DMS53 treated with DMSO at 0.1 percent for 48 hours (cell line): Measurements from ENCODE around the gene F3.
A peak's percentile ranks its signal among the peaks of the same experiment; 100 is the strongest.
"Not testable (repeated sequence)": the region's sequence is repeated elsewhere in the genome, so short reads cannot be mapped to it uniquely, and the experiment has no call there.

ENCODE experiments used
- DNase-seq: peaks from one replicate; lab custom pipeline; 2025; ENCODE audit not compliant: unreplicated experiment; lab: John Stamatoyannopoulos, UW

The F3 gene

DNA sequence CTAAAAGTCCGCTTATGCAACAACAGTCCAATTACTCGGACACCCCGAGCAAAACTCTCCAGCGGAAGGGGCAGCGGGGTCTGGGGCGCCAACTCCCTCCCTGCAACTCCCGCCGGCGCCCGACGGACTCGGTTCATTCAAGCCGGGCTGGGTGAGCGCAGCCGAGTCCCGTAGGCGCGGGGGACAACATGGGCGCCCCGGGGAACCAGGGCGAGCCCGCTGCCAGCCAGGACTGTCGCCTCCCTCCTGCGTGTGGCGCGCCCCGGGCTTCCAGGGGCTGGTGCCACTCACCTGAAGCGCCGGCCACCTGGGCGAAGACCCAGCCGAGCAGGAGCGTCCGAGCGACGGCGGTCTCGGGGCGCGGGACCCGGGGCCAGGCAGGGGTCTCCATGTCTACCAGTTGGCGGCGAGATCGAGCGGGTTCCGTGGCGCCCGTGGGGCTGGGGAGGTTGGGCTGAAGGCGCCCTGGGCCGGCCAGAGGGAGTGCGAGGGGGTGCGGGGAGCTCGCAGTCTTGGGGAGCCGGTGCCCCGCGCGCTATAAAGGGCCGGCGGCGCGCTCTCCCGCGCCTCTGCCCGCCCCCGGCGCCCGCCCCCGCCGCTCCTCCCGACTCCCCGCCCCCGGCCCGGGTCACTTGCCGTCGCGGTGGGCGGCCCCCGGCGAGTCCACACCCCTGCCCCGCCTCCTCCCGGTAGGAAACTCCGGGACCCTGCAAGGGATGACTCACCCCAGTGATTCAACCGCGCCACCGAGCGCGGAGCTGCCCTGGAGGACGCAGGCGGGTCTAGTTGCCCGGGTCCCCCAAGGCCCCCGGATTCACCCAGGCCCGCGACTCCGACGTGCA is at the start of gene F3:
TSS of gene F3 (minus strand) at position 514 of the 842 bp plus-strand sequence. CDS start at position 391, 123 bp downstream.
- DNase-seq = peak; percentile 80

DNA sequence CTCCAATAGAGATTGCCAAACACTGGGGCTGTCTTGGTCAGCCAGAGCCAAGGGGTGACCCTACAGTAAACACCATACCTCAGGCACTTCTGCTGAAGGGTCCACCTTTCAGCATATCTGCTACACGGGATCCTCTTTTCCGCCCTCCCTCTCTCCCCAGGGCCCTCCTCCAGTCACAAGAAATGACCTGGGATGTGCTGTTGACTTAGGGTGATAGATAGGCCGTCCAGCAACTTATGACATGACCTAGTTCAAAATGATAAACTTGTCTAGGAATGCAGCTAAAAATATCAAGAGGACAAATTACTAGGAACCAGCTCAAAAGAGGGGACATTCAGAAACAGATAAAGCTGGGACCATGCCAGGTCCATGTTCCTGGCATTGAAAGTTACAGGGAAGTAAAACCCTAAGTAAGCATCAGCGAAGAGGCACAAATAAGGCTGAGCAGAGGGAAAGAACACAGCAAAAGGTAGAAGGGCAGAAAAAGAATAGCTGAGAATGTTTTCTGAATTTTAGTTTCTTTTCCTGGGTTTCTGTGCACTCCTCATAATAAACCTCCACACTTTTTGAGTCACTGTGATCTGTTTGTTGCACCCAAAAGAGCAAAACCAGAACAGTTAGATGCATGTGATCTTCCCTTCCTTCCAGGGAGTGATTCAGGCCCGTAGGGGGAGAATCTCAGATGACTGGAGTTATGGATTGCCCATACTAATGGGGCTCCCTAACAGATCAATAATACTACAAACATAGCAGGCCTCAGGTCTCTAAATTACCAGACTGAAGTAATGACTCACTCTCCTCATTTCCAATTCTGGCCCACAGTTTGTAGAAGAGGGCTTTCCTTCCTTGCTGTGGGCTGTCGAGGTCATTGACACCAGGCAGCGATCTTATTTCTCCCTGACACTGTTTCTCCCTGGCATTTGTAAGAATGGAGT is 48.9 kb upstream of the F3 start:
- no peak for DNase-seq

DNA sequence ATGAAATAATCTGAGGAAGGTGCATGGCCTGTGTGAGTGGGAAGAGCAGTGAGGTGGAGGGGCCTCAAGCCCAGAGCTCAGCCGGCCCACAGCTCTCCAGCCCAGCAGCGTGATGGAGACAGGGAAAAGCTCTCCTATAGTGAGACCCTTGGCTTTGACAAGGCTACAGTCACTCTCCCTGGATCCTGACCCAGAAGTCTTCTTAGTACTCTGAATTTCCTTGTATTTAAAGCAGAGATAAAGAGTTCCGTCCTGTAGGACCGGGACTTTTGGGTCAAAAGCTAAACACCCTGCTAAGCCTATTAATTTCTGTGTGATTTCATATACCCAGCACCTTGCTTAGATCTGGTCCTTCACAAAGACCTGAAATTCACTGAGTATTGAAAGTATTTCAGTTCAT is 48.2 kb upstream of the F3 start:
- DNase-seq = no peak

DNA sequence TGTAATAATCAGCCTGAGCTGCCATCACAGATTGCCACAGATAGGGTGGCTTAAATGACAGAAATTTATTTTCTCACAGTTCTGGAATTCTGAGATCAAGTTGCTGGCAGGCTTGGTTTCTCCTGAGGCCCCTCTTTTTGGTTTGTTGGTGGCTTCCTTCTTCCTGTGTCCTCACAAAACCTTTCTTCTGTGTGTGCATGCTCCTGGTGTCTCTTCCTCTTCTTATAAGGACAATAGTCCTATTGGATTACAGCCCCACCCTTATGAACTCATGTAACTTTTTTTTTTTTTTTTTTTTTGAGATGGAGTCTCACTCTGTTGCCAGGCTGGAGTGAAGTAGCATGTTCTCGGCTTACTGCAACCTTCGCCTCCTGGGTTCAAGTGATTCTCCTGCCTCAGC is 41.0 kb upstream of the F3 start:
- no peak for DNase-seq

DNA sequence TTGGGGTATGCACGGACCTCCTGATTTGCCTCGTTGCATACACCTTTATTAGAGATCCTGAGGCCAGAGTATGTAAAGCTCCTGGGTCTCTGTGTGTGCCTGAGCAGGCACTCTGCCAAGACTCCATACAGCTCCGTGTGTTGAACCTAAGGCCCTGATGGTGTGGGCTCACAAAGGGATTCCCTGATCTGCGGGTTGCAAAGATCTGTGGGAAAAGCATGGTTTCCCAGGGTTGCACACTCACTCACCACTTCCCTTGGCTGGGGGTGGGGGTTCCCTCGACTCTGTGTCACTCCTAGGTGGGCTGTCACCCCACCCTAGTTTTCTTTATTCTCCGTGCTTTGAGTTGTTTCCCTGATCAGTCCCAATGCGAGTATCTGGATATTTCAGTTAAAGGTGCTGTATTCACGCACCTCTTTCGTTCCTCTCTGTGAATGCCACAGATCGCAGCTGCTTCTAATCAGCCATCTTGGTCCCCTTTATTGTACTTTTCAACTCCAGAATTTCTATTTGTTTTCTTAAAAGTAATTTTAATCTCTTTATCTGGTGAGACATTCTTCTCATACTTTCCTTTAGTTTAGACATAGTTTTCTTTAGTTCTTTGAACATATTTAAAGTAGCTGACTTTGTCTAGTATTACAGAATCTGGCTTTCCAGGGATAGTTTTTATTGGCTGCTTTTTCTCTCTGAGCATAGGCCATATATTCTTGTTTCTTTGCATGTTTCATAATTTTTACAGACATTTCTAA is 39.0 kb upstream of the F3 start:
- DNase-seq = no peak

DNA sequence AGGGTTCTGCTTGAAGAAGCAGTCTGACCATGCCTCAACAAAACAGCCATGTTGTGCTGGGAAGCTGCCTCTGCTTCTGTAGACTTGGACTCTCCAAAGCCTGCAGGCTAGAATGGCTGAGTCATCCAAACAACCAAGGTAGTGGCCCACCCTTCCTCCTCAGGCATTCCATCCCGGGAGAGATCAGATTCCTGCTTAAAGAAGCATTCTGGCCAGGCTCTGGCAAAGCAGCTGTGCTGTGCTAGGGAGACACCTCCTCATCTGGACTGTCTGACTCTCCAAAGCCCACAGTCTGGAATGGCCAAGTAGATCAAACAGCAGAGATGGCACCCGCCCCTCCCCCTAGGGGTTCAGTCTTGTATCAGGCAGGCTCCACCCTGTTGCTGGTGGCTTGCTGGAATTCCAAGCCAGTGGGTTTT is 38.3 kb upstream of the F3 start:
- peak; percentile 8 for DNase-seq

DNA sequence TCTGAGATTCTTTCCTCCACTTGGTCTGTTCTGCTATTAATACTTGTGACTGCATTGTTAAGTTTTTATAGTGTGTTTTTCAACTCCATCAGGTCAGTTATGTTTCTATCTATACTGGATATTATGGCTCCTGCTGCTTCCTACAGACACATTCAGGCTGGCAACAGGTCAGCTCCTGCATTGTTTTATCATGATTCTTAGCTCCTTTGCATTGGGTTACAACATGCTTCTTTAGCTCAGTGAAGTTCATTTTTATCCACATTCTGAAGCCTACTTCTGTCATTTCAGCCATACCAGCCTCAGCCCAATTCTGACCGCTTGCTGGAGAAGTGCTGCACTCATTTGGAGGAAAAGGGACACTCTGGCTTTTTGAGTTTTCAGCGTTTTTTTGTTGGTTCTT is 37.3 kb upstream of the F3 start:
- DNase-seq = no peak

DNA sequence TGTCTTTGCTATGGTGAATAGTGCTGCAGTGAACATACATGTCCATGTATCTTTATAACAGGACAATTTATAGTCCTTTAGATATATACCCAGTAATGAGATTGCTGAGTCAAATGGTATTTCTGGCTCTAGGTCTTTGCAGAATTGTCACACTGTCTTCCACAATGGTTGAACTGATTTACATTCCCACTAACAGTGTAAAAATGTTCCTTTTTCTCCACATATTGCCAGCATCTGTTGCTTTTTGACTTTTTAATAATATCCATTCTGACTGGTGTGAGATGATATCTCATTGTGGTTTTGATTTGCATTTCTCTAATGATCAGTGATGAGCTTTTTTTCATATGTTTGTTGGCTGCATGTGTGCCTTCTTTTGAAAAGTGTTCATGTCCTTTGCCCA is 32.4 kb upstream of the F3 start:
- DNase-seq = not testable (repeated sequence)

DNA sequence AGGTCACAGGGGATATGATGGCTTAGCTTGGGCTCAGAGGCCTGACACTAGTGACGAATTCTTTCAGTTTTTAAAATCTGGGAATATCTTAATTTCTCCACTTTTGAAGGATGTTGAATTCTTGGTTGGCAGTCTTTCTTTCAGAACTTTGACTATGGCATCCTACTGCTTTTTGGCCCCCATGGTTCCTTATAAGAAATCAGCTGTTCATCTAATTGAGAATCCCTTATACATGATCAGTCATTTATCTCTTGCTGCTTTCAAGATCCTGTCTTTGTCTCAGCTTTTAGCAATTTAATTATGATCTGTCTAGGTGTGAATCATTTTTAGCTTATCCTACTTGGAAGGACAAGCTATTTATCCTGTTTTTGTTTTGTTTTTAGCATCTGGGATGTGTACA is 31.2 kb upstream of the F3 start:
- no peak for DNase-seq

DNA sequence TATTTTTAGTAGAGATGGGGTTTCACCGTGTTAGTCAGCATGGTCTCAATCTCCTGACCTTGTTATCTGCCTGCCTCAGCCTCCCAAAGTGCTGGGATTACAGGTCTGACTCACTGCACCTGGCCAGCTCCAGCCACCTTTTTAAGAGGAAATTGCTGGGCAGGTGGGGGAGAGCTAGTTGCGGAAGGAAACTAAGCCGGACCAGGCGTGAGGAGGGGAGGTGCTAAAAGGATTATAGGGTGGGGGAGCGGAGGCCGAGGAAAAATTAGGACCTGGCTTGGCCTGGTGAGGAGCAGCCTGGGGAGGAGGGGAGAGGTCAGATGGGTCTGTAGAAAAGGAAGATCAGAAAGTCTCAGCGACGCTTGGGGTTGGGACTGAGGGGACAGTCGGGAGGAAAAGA is 29.4 kb upstream of the F3 start:
- DNase-seq = not testable (repeated sequence)

DNA sequence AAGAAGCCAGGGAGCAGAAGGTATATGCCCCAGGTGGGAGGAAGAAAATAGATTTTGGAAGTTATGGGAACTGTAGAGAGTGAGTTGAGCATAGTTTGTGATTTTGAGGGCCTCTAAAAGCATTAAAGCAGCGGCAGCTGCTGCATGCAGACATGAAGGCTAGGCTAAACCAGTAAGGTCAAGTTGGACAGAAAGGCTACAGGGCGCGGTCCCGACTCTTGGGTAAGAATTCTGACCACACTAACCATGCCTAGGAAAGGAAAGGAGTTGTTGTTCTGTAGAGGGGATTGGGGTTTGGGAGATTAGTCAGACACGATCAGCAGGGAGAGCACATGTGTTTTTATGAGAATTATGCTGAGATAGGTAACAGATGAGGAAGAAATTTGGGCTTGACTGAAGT is 27.2 kb upstream of the F3 start:
- not testable (repeated sequence) for DNase-seq

DNA sequence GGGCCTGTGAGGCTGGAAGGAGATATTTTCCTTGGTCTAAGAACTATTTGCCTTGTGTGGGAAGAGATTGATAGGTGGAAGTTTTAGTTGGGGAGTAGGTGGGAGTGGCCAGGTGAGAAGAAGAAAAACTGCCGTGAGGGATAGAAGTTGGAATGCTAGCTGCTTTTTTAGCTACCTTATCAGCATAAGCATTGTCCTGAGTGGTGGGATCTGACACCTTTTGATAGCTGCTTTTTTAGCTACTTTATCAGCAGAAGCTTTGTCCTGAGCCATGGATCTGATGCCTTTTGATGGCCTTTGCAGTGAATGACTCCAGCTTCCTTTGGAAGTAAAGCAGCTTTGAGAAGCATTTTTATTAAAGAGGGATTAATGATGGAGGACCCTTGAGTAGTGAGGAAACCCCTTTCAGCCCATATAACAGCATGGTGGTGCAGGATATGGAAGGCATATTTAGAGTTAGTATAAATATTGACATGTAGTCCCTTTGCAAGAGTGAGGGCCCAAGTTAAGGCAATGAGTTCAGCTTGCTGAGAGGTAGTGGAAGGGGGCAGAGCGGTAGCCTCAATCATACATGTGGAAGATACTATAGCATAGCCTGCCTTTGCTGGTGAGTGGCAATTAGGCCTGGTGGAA is 26.5 kb upstream of the F3 start:
- DNase-seq = not testable (repeated sequence)

DNA sequence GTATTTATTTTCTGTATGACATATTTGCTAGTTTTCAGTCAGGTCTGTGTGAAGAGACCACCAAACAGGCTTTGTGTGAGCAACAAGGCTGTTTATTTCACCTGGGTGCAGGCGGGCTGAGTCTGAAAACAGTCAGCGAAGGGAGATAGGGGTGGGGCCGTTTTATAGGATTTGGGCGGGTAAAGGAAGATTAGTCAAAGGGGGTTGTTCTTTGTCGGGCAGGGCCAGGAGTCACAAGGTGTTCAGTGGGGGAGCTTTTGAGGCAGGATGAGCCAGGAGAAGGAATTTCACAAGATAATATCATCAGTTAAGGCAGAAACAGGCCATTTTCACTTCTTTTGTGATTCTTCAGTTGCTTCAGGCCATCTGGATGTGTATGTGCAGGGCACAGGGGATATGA is 24.9 kb upstream of the F3 start:
- not testable (repeated sequence) for DNase-seq

DNA sequence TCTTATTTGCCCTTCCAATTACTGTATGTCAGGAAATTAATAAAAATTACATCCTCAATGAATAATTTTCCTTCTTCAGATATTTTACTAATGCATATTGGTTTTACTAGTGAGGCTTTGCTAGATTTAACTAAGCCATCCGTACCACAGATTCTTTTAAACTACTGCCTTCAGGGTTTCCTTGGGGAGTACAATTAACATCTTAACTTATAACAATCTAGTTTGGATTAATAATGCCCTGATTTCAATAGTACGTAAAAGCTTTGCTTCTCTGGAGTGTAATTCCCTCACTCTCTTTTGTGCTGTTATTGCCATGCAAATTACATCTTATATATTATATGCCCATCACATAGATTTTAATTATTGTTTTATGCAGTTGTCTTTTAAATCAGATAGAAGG is 24.3 kb upstream of the F3 start:
- DNase-seq = no peak

DNA sequence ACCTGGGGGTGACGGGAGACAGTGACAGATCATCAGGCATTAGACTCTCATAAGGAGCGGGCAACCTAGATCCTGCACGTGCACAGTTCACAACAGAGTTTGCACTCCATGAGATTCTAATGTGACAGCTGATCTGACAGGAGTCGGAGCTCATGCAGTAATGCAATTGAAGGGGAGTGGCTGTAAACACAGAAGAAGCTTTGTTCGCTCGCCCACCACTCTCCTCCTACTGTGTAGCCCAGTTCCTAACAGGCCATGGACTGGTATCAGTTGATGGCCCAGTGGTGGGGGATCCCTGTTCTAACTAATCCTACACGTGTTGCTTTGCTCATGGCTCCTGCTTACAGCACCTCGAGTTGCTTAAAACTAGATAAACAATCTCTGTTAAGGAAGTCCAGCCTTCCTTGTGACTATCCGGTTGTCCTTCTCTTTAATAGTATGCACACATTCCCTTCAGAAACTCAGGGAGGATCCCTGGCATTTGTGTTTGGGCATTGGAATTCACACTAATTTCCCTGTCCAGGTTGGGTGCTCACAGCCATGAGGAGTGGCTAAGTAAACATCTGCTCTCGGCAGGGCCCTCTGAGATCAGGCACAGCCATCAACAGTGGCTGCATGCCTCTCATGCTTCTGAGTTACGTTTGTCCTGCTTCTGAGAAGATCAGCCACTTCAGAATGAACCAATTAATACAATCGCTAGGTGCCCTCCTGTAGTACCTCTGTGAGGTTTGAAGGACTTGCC is 21.1 kb upstream of the F3 start:
- DNase-seq = peak; percentile 59

DNA sequence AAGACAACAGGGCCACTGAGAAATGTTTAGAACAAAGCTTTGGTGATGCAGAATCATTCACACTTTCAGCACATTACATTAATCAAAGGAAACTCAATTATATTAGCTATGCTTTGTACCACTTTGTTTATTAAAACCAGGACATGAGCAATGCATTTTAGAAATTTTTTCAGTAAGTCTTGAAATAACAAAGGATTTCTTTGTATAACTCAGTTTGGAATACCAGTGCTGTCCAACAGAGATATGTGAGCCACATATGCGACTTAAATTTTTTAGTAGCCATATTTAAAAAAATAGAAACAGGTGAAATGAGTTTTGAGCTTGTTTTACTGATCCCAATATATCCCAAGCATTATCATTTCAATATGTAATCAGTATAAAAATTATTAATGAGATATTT is 18.8 kb upstream of the F3 start:
- no peak for DNase-seq

DNA sequence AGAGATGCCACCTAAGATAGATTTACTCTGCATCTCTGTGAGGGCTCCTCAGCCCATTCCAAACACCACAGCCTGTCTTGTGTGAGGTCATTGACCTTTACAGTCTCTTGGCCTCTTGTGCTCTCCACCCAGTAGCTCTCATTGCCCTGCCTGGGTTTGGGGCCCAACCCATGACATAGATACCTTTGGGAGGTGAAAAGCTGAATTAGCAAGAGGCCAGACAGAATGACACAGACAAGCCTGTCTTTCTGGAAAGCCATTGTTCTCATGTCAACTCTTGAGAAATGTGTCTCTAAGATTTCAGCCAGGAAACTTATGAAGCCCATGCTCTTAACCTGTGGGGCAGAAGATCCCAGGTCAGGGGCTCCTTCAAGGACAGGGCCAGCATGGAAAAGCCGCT is 18.4 kb upstream of the F3 start:
- no peak for DNase-seq

DNA sequence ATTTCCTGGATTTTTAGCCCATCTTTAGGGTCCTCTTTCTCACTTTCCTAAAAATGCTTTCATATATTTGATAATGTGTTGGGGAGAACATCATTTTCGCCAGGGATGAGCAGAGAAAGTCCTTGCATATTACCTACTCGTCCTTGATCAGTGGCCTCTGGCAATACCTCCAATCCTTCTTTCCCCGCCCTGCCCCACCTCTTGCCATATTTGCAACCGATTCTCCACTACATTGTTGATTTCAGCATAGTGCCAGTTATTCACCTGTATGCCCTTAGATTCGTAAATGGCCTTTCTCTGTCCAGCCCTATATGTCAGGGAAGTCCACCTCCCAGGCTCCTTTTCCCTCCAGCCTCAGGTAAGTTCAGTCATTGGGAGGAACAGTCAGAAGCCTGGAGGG is 13.5 kb upstream of the F3 start:
- DNase-seq = no peak

DNA sequence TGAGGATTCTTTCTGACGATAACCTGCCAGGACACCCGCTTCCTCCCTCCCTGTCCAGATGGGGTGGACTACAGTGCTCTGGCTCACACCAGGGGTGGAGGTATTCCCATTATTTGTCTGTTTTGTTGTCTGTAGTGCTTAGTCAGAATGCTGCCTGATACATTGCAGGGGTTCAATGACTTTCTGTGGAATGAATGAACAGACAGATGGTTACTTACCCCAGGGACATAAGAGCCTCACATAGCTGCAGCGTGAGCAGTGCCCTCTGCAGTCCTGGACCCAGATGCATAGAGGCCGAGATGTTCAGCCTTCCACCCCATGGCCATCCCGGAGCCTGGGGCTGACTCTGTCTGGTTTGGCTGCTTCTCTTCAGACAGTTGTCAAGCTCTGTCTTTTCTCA is 13.0 kb upstream of the F3 start:
- DNase-seq = no peak

DNA sequence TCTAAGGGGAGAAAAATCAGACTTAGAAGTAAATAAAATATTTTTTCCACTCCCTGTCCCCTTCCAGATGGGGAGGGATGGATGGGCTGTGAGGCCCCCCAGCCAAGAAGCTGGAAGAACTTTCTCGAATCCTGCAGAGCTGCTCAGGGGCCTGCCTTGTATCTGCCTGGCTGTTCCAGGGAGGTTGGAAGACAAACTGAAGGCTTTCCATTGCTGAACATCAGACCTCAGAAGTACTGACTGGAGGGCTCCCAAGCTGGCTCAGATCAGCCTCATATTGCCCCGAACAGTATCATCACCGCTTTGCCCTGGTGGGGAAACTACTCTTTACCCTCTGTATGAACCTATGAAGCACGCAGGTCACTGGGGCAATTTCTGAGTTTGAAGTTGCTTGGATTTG is 12.4 kb upstream of the F3 start:
- no peak for DNase-seq
